HG03342 (cell line): ENCODE measurements around the gene DMBX1.

Experiments used
- ATAC-seq: cut with Tn5 transposase; IDR thresholded peaks from one replicate; pipeline ENCODE4 v1.9.1; 2021; ENCODE audit warnings: mild to moderate bottlenecking, moderate library complexity; ENCODE audit not compliant: unreplicated experiment

DMBX1 gene

GRCh38 chr1:46480959-46481646 lies 8.5 kb upstream of the DMBX1 start:
- ATAC-seq: no peak

DNA sequence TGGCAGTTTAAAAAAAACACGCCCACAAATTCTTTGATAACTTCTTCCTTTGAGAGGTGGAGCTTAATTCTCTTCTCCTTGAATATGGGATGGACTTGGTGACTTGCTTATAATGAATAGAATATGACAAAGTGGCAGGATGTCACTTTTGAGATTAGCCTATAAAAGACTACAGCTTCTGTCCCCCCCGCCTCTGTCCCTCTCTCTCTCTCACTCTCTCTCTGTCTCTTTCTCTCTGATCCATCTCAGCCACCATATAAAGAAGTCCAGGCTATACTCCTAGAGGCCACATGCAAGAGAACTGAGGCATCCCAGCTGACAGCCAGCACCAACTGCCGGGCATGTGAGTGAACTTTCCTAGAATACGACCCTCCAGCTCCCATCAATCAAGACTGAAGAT lies 7.7 kb upstream of the DMBX1 start:
- no peak for ATAC-seq

- no peak for ATAC-seq
Observed at GRCh38 chr1:46483589-46483988, 6.0 kb upstream of the DMBX1 start.

GRCh38 chr1:46484783-46485490 lies 4.7 kb upstream of the DMBX1 start:
- no peak for ATAC-seq

- no peak for ATAC-seq
Observed at GRCh38 chr1:46485564-46486431, 3.8 kb upstream of the DMBX1 start.

DNA sequence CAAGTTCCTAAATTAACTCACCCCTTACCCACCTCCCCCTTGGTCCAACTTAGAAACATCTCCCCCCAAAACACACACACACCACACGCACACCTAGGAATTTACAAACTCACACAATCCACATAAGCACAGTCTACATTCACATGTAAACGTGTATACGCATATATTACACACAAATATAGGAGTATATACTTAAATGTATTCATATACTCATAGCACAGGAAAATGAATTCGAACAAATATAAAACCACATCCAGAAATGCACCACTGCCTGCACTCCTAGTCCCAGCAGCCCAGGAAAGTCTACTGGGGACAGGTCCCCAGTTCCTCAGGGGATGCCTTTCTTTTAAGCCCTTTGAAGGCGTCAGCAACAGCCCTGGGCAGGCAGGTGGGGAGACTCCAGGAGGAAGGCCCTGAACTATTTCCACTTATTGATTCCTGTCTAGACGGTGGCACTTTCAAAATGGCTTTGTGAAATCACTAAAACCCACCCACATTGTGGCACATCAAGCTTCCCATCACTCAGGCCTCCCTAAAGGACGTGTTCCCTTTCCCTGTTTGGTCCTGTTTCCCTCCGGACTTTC lies 3.1 kb upstream of the DMBX1 start:
- no peak for ATAC-seq

DNA sequence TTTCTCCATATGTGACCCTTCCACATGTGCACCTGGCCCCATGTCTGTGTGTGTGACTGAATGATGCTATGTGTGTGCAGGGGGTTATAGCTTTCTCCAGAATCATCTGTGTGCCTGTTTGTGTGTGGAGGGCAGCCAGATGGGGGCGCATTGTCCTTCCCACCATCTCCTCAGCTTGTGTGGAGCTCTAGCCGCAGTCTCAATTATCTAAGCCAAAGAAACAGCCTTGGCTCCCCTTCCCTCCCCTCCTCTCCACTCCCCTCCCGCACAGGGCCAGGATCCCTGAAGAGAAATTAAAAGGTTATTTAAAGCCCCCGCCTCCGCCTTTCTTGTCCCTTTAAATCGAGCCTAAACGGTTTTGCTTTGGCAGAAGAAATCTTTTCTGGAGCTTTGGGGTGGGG lies 1.8 kb upstream of the DMBX1 start:
- no peak for ATAC-seq

GRCh38 chr1:46488343-46489168 lies 1.1 kb upstream of the DMBX1 start:
- no peak for ATAC-seq

- no peak for ATAC-seq
Observed at GRCh38 chr1:46489169-46489637, 433 bp upstream of the DMBX1 start.

DNA sequence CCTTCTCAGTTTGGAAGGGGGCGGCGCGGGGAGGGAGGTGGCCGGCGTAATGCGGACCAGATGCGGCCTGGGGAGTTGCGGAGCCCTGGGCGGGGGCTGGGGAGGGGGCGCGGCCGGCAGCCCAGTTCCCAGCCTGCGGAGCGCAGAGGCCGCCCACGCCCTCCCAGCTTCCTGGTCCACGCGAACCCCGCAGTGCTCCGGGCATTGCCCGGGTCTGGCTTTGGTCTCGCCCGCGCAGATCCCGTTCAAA lies 695 bp downstream of the DMBX1 start:
- ATAC-seq: no peak

DNA sequence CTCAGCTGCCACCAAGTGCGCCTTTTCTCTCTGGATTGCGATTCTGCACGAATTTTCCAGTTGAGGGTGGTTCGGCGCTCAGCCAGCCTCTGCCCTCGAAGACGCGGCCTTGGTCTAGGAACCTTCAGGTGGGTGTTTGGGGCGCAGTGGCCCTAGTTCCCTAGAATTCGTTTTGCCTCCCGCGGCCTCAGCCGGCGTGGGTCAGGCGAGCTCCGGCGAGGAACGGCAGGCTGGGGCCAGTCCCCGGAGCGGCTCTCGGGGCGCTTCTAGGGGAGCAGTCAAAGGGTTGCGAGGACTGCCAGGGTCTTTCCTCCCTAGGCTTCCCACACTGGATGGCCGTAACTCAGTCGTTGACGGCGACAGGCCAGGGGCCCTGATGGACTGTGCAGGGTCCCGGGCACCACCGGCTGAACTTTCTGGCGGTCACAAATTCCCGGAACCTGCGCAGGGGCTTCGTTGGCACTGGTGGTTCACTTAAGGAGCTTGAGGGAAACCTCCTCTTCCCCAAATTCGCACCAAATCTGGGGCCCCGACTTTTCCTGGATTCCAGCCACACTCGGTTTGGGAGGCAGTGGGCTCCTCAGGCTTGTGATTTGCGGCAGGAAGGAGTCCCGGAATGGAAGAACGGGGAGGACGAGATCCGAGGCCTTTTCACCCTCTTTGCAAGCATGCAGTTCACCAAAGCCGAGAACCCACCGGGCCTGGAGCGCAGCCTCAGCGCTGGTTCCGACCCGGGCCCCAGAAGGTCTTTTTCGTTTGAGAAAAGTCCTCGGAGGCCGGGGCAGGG lies 1.2 kb downstream of the DMBX1 start:
- ATAC-seq: no peak

DNA sequence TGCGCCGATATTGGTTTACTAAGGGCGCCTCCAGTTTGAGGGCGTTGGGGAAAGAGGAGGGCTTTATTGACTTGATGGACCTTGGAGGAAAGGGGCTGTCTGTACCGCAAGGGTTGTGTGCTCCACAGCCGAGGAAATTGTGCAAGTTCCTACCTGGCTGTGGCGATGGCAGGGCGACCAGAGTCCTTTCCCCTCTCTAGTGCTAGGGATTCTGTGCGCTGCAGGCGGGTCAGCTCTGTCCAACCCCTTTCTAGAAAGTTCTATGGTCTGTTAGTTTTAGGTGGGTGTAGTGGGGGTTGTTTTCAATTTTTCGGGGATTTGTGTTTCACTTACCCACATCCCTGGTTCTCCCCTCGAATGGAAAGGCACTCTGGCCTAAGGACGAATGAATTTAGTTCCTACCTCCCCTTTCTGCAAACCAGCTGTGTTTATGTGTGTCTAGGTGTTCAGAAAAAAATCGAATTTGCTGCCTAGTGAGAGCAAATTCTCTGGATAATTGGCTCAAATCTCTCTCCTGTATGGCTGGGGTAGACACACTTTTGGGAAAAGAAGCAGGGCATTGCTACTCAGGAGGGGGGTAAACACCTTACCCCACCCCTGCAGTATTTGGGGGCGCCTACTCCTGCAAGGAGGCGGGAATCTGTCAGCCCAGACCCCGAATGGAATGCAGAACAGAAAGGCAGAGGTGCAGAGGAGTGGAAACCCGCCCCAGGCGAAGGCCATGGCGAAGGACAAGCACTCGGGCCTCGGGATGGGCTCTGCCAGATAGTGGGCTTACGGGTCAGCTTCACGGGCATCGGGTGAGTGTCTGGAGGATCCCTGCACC lies 2.0 kb downstream of the DMBX1 start:
- ATAC-seq: no peak

DNA sequence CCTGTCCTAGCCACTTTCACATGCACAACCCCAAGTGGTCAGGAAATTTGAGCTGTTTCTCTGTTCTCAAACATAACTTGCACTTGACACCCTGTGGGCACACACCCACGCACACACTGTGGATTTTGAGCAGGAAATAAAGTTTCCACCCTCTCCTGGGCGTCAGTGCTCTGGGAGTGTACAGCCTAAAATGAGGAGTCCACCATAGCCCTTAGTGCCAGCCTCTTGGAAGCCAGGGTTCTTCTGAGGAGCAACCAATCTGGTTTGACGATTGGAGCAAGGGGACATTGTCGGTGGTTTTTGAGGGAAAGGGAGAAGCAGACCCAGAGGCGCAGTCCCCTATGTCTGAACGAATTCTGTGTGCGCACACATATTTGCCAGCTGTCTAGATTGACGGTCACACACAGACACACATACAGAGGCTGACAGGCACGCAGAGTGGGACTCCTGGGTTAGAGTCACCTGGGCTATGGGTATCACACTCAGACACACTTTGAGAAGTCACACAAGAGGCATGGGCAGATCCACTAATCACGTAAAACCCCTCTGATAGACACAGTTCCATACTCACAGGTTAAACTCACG lies 2.7 kb downstream of the DMBX1 start:
- ATAC-seq: no peak

DNA sequence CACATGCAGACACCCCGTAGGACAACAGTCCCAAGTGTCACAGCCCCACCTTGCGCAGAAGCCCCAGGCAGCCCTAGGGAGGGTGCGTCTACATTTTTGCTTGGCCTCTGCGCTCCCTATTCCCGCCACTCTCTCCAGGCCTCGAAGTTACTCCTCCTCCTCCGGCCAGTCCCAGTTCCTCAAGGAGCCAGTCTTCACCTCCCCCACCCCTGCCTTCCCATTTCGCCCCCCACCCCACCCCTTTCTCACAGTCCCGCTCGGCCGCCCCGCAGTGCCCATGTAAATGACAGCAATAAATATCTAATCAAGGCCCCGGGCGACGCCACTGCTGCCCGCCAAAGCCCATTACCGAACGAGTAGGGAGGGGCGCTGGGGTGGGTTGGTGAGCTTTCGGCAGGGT lies 3.2 kb downstream of the DMBX1 start:
- no peak for ATAC-seq

DNA sequence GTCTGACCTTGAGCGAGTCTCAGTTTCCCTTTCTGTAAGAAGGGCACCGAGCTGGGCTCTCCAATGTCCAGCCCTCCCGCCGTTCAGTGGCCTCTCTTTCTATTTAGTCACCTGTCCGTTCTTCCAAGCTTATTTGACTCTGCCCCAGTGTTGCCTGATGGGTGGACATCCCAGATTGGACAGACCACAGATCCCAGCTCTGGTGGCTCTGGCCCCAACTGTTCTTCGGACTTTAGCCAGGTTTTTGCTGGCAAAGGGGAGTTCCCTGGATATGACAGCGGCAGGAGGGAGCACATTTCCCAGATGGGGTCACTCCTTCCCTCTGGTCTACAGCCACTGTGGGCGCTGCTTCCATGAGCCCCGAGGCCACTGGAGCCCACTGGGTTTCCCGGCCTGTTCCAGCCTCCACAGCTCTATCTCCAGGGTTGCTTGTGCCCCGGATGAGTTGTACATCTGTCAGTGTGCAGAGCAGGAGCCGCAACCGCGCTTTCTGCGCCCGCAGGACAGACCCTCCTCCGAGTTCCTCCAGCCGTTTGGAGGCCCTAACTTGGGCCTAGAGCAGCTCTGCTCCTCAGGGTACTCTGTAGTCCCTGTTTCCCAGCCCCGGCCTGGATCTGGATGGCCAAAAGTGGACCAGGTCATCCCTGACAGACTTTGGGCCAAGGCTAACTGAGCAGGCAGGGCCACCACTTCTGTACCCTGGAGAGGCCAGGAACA lies 3.8 kb downstream of the DMBX1 start:
- ATAC-seq: no peak

GRCh38 chr1:46494910-46495309 lies 5.3 kb downstream of the DMBX1 start:
- ATAC-seq: no peak

DNA sequence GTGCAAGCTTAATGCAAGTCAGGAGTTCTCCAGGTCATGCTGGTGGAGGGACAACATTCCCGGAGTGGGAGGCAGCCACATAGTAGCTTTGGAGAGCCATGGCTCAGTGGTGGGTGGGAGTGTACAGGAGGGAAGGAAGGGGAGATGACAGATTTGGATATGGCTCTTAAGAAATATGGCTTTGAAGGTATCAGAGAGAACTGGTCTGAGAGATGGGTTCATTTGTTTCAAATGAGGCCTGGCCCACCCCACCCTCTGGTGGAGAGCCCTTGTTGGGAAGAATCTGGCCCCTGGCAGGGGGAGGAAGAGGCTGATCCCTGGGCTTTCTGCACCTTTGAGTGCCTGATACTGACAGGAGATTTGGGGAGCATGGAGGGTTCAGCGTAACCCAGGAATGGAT lies 6.1 kb downstream of the DMBX1 start:
- ATAC-seq: no peak

- no peak for ATAC-seq
Observed at GRCh38 chr1:46496505-46496904, 6.9 kb downstream of the DMBX1 start.
